Measurements from ENCODE around the gene IFT27.

The IFT27 gene

GRCh38 chr22:36771356-36772063 lies 4.4 kb downstream of the IFT27 start:
- DNase-seq (ENCODE audit: low spot score), result peak; percentile 45
- Histone ChIP-seq H3K27ac (no peak overlapping the region), H3K4me3 (no peak overlapping the region)
- TF ChIP-seq, protein P1, sequence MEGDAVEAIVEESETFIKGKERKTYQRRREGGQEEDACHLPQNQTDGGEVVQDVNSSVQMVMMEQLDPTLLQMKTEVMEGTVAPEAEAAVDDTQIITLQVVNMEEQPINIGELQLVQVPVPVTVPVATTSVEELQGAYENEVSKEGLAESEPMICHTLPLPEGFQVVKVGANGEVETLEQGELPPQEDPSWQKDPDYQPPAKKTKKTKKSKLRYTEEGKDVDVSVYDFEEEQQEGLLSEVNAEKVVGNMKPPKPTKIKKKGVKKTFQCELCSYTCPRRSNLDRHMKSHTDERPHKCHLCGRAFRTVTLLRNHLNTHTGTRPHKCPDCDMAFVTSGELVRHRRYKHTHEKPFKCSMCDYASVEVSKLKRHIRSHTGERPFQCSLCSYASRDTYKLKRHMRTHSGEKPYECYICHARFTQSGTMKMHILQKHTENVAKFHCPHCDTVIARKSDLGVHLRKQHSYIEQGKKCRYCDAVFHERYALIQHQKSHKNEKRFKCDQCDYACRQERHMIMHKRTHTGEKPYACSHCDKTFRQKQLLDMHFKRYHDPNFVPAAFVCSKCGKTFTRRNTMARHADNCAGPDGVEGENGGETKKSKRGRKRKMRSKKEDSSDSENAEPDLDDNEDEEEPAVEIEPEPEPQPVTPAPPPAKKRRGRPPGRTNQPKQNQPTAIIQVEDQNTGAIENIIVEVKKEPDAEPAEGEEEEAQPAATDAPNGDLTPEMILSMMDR (IDR thresholded peaks at IDR 0.05), result no peak

- peak; percentile 68 for DNase-seq (ENCODE audit: low spot score)
- Histone ChIP-seq H3K27ac (no peak overlapping the region), H3K4me3 (no peak overlapping the region)
- TF ChIP-seq, protein P1 (IDR thresholded peaks at IDR 0.05), result no peak
Observed at GRCh38 chr22:36770513-36771231, 5.2 kb downstream of the IFT27 start.

DNA sequence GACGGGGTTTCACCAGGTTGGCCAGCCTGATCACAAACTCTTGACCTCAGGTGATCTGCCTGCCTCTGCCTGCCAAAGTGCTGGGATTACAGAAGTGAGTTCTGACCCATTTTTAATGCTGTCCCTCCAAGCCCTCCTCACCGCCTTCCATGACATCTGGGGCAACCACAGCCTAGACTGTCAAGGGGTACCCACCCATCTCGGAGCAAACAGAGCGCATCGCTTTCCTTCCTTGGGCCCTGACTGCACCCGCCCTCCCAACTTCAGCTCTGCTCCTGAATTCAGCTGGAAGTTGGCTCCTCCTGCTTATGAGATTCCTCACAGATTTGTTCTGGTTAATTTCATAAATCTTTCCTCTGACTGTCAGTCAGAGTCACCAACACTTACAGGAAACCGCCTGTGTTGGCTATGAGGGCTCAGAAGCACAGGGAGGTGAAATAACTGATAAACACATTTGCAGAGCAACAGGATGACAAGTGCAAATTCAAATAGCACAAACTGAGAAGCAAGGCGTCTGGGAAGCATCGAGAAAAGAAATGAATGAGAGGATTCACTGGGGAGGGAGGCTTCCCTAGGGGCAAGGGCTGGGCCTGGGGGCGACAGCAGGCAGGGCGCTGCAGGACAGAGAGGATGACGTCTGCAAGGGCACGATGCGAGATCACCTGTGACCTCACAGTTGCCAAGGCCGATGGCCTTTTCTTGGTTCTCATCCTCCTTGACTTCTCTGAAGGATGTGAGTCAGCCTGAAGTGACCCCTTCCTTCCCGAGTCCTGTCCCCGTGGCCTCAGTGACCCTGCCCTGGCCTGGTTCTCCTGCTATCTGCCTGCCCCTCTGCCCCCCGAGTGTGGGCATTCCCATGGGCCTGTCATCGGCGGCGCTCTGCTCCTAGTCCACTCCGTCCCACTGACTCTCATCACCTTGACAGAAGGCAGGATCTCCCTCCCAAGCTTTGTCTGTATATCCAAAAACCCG lies 6.1 kb downstream of the IFT27 start:
- Histone ChIP-seq H3K4me3 (no peak overlapping the region), H3K27ac (no peak overlapping the region)
- TF ChIP-seq, protein P1 (IDR thresholded peaks at IDR 0.05), result no peak
- DNase-seq (ENCODE audit: low spot score), result peak; percentile 49

DNA sequence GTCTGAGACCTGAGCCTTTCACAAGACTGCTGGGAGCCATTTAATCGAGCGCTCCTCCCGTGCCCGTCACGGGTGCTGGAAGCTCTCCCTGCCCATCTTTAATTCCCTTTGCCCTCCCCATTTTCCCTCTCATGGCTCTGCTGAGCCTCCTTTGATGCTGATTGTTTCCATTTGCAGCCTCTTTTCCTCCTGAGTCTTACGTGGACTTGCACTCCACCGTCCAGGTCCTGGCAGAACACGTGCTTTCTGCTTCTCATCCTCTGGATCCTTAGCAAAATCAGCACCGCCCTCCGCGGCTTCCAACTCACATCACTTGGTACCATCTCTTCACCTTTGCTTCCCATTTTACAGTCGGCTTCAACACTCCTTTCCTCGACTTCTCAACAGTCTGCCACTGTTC lies 7.3 kb downstream of the IFT27 start:
- no peak overlapping the region for H3K4me3 ChIP-seq
- TF ChIP-seq, protein P1 (IDR thresholded peaks at IDR 0.05), result no peak
- peak; percentile 62 for DNase-seq (ENCODE audit: low spot score)

GRCh38 chr22:36768141-36768540 lies 7.8 kb downstream of the IFT27 start:
- H3K4me3 ChIP-seq, result no peak overlapping the region
- TF ChIP-seq, protein P1 (IDR thresholded peaks at IDR 0.05), result no peak
- DNase-seq (ENCODE audit: low spot score), result peak; percentile 16
- no peak overlapping the region for H3K27ac ChIP-seq

More for the DNA sequence above, 7.3 kb downstream of the IFT27 start:
- no peak overlapping the region for H3K27ac ChIP-seq

DNA sequence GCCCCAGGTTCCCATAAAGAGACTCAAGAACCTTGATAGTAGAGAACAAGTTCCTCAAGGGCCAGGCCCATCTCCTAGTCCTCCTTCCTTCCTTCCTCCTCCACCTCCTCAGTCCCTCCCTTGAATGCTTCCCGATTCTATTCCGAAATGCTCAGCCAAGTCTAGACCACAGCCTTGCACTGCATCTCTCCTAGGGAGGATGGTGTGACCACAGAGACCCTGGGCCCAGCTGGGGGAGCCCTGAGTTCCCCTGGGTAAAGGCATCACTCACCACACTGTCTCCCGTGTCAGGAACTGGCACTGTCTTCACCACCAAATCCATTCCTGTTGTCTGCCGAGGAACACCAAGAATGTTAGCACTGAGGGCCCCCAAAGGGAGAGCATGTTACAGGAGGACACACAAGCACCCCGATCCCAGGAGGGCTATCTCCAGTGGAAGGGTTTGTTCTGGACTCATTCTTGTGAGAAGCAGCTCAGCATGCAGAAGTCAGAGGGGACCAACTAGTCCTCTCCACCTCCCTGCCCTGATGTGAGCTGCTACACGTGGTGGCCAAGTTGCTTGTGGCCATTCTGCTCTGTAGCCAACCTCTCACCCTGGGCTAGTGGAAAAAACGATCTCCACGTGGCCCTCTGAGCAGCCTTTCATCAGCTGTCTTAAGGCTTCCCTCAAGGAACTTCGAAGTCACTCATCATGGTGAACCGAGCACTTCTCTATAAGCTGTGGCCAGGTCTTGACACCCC lies 8.7 kb downstream of the IFT27 start:
- Histone ChIP-seq H3K27ac (no peak overlapping the region), H3K4me3 (no peak overlapping the region)
- peak; percentile 29 for DNase-seq (ENCODE audit: low spot score)
- TF ChIP-seq, protein P1 (IDR thresholded peaks at IDR 0.05), result no peak

Data from coronary artery (tissue), 2 donors.